Upper lobe of left lung (tissue), 6 donors: Measurements from ENCODE around the gene RANGRF. TPM values are rescaled to one million over a fixed set of nuclear protein-coding genes. Genes with fewer than 3 reads are reported as not detected.

Source experiments
- ATAC-seq, 2 donors: fragments of 200-7000 bp; cut with Tn5 transposase; one replicate each; pipeline ENCODE4 v1.9.1; 2022; ENCODE audit warnings: mild to moderate bottlenecking in 2 of 2, moderate library complexity in 2 of 2; ENCODE audit not compliant: low FRiP score in 2 of 2
- DNase-seq, 2 donors: peaks; one replicate each; pipeline ENCODE4 v3.0.0-alpha.2; 2019 to 2020
- H3K27ac ChIP-seq, 4 donors: fragments of 200-600 bp; sonication (generic); one replicate each; pipeline ENCODE4 v1.5.1; 2016 to 2019
- H3K27me3 ChIP-seq, 4 donors: fragments of 200-600 bp; sonication (generic); one replicate each; pipeline ENCODE4 v1.5.1; 2017 to 2019
- H3K36me3 ChIP-seq, 4 donors: fragments of 200-600 bp; sonication (generic); one replicate each; pipeline ENCODE4 v1.5.1; 2016 to 2019
- H3K4me1 ChIP-seq, 4 donors: fragments of 200-600 bp; sonication (generic); one replicate each; pipeline ENCODE4 v1.5.1; 2018 to 2019
- H3K4me3 ChIP-seq, 4 donors: fragments of 200-600 bp; sonication (generic); one replicate each; pipeline ENCODE4 v1.5.1; 2017 to 2019; ENCODE audit warnings: mild to moderate bottlenecking in 2 of 4, moderate library complexity in 1 of 4
- H3K9me3 ChIP-seq, 4 donors: fragments of 200-600 bp; sonication (generic); one replicate each; pipeline ENCODE4 v1.5.1; 2018 to 2019
- EP300 ChIP-seq, 4 donors: sonication (generic); formaldehyde crosslinking; IDR thresholded peaks; one replicate each; pipeline ENCODE4 v1.5.1; 2017; ENCODE audit warnings: antibody characterized with exemption in 4 of 4, control low read depth in 2 of 4
- POLR2A ChIP-seq, 4 donors: fragments of 450-650 bp; IDR thresholded peaks; one replicate each; pipeline ENCODE4 v1.5.1; 2016 to 2017; ENCODE audit warnings: antibody characterized with exemption in 4 of 4, mild to moderate bottlenecking in 2 of 4
- POLR2AphosphoS5 ChIP-seq, 2 donors: sonication (generic); formaldehyde crosslinking; IDR thresholded peaks; one replicate each; pipeline ENCODE4 v1.5.1; 2017; ENCODE audit warnings: antibody characterized with exemption in 2 of 2
- WGBS, 2 donors: methylation state at CpG; one replicate each; pipeline ENCODE4 v1.1.5; 2017 to 2018; 5-methylcytosine and 5-hydroxymethylcytosine counted together
- small RNA-seq, 4 donors: library from RNA; depleted of rRNA; stranded (forward); fragments of <200 nt; gene quantifications; one replicate each; pipeline ENCODE3, GENCODE V24; 2016
- total RNA-seq, 6 donors: library from RNA; depleted of rRNA in 4 of 6; stranded (reverse); fragments of >200 nt in 4 of 6; gene quantifications; one replicate each; pipeline versions ENCODE4 v1.1.0 to v1.2.1, GENCODE V29; 2016 to 2021
- TF ChIP-seq, protein P1 (sequence below), 6 experiments: fragments of 450-650 bp in 4 of 6; fragments of 200-600 bp in 2 of 6; sonication (generic) in 2 of 6; IDR thresholded peaks; one replicate each; pipeline ENCODE4 v1.5.1; 2016 to 2019; ENCODE audit warnings: antibody characterized with exemption in 6 of 6
- donor health status: DM: no; HTN: no; CAD: no; lungs with moderate emphysema.
- donor health status: DM: no; HTN: yes; CAD: no; lungs with severe emphysema.

RANGRF gene
- total RNA-seq, 6 donors from 2014 or later, result 19.9 to 32.4 (median 26.6) TPM

DNA sequence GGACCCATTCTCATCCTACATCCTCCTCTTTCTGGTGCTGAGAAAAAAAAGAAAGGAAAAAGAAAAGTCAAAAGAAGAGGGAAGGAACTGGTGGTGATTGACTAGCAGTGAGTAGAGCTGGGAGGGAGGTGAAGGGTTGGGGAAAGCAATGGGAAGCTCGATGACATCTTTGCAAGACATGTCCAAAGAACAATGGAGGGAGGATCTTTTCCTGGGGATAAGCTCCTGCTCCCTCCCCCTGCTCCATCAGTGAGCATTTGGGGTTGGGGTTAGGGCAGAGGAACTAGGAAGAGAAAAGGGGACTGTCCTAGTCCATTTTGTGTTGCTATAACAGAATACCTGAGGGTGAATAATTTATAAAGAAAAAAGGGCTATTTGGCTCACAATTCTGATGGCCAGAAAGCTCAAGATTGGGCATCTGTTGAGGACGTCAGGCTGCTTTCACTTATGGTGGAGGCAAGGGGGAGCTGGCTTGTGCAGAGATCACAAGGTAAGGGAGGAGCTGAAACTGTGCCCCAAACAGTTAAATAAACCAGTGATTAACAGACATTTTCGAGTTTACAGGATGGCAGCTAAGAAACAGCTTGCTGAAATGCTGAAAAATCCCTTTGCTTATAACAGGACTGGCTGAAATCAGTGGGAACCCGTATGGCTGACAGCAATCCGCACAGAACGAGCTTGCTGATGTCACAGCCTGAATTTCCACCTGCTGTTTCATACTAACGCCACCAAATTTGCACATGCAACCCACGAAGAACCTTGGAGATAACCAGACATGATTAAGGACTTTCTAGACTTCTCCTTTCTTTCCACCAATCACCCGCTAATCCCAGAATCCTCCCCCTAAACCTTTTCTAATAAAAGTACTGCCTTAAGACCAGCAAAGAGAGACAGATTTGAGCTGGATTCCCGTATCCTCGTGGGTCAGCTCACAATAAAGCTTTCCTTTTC lies 49.6 kb downstream of the RANGRF start:
- Histone ChIP-seq H3K9me3 (no peaks in the 10 kb centered on the region), H3K27me3 (no peaks in the 10 kb centered on the region), H3K36me3 (no peaks in the 10 kb centered on the region), H3K27ac (no peak overlapping the region), H3K4me3 (no peak overlapping the region), H3K4me1 (peaks cover 0 to 13% (median 4%) of the 10 kb centered on the region in 4 donors)
- TF ChIP-seq POLR2AphosphoS5 (IDR thresholded peaks at IDR 0.05), result no peak
- TF ChIP-seq, protein P1, sequence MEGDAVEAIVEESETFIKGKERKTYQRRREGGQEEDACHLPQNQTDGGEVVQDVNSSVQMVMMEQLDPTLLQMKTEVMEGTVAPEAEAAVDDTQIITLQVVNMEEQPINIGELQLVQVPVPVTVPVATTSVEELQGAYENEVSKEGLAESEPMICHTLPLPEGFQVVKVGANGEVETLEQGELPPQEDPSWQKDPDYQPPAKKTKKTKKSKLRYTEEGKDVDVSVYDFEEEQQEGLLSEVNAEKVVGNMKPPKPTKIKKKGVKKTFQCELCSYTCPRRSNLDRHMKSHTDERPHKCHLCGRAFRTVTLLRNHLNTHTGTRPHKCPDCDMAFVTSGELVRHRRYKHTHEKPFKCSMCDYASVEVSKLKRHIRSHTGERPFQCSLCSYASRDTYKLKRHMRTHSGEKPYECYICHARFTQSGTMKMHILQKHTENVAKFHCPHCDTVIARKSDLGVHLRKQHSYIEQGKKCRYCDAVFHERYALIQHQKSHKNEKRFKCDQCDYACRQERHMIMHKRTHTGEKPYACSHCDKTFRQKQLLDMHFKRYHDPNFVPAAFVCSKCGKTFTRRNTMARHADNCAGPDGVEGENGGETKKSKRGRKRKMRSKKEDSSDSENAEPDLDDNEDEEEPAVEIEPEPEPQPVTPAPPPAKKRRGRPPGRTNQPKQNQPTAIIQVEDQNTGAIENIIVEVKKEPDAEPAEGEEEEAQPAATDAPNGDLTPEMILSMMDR (IDR thresholded peaks at IDR 0.05), result no peak
- TF ChIP-seq EP300 (IDR thresholded peaks at IDR 0.05), result no peak
- TF ChIP-seq POLR2A (IDR thresholded peaks at IDR 0.05), result no peak
- 26 to 36% methylated on average over 11 of the region's 11 CpGs for WGBS, 2 donors
- DNase-seq (no peak), ATAC-seq (no peak)

DNA sequence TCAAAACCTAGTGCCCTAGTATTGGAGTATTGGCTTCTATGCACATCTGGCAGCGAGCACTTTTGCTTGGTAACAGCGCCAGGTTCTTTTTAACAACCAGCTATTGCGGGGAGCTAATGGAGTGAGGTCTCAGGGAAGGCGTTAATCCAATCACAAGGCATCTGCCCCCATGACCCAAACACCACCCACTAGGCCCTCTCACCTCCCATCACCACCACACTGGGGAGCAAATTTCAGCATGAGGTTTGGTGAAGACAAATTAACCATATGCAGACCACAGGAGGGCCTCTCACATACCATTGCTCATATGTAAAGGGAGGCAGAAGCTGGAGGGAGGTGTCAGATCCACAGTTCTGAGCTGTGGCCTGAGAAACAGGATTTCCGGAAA lies 50.3 kb downstream of the RANGRF start:
- Histone ChIP-seq H3K4me3 (no peak overlapping the region), H3K27me3 (no peaks in the 10 kb centered on the region), H3K9me3 (no peaks in the 10 kb centered on the region), H3K27ac (no peak overlapping the region), H3K36me3 (no peaks in the 10 kb centered on the region), H3K4me1 (peaks cover 0 to 13% (median 4%) of the 10 kb centered on the region in 4 donors)
- no peak for TF ChIP-seq POLR2AphosphoS5 (IDR thresholded peaks at IDR 0.05)
- no peak for TF ChIP-seq POLR2A (IDR thresholded peaks at IDR 0.05)
- TF ChIP-seq, protein P1 (IDR thresholded peaks at IDR 0.05), result no peak
- no peak for TF ChIP-seq EP300 (IDR thresholded peaks at IDR 0.05)
- WGBS, 2 donors, result 85 to 89% methylated on average over 5 of the region's 5 CpGs
- ATAC-seq (no peak), DNase-seq (no peak)

DNA sequence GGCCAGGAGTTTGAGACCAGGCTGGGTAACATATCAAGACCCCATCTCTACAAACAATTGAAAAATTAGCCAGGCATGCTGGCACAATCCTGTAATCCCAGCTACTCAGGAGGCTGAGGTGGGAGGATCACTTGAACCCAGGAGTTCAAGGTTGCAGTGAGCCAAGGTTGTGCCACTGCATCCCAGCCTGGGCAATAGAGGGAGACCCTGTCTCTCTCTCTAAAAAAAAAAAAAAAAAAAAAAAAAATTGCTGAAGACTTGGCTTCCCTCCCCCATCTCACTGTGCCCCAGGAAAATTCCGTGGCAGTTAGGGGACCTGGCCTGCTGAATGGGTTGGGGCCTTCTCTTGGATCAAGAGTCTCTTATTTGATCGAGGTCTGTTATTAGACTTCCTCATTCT lies 51.1 kb downstream of the RANGRF start, which contains the start of gene ODF4:
Gene ODF4, plus strand, starts transcription at position 301 of the 400 bp plus-strand sequence. CDS start 212 bp downstream, outside the sequence.
- TF ChIP-seq POLR2A (IDR thresholded peaks at IDR 0.05), result no peak
- TF ChIP-seq, protein P1 (IDR thresholded peaks at IDR 0.05), result no peak
- TF ChIP-seq POLR2AphosphoS5 (IDR thresholded peaks at IDR 0.05), result no peak
- no peak for TF ChIP-seq EP300 (IDR thresholded peaks at IDR 0.05)
- WGBS, 2 donors, result 61 to 67% methylated on average over 2 of the region's 2 CpGs
- no peaks in the 10 kb centered on the region for H3K9me3 ChIP-seq
- peaks cover 0 to 13% (median 4%) of the 10 kb centered on the region in 4 donors for H3K4me1 ChIP-seq
- no peaks in the 10 kb centered on the region for H3K36me3 ChIP-seq
- H3K27me3 ChIP-seq, result no peaks in the 10 kb centered on the region
- ATAC-seq (no peak), DNase-seq (no peak)
- no peak within 1 kb of the TSS for H3K27ac ChIP-seq
- H3K4me3 ChIP-seq, result no peak within 1 kb of the TSS

Small RNA genes lying within 50 kb of the gene (small RNA-seq; reads per million reads assigned to genes)
- gene RF00265, result 0 reads per million in 4 donors

Other genes starting within 250 kb of the RANGRF start
- gene ALOX15B, start 249.6 kb upstream of the RANGRF start, total RNA-seq, result 100 to 1,000 TPM in 3 of 6 donors, 10 to 100 TPM in 3; 46.2 to 177 (median 105) TPM
- gene ALOX12B, start 201.0 kb upstream of the RANGRF start, total RNA-seq, result not detected
- not detected for gene ALOXE3, start 170.2 kb upstream of the RANGRF start, total RNA-seq
- gene HES7, start 164.6 kb upstream of the RANGRF start, total RNA-seq, result 1 to 10 TPM in 1 of 6 donors, not detected in 5; 4.9 TPM
- 100 to 1,000 TPM; 112 to 358 (median 288) TPM for gene PER1, start 136.3 kb upstream of the RANGRF start, total RNA-seq
- gene VAMP2, start 125.7 kb upstream of the RANGRF start, total RNA-seq, result 10 to 100 TPM; 27.2 to 75.8 (median 49.8) TPM
- 10 to 100 TPM; 11.5 to 32.5 (median 17.3) TPM for gene TMEM107, start 112.3 kb upstream of the RANGRF start, total RNA-seq
- 10 to 100 TPM in 4 of 6 donors, 1 to 10 TPM in 2; 7.3 to 12.5 (median 11.1) TPM for gene BORCS6, start 98.5 kb upstream of the RANGRF start, total RNA-seq
- 1 to 10 TPM in 5 of 6 donors, not detected in 1; 1.8 to 8.1 (median 5.3) TPM for gene AURKB, start 78.1 kb upstream of the RANGRF start, total RNA-seq
- gene CTC1, start 40.6 kb upstream of the RANGRF start, total RNA-seq, result 100 to 1,000 TPM in 1 of 6 donors, 10 to 100 TPM in 5; 19.6 to 123 (median 42.4) TPM
- 10 to 100 TPM; 11.9 to 60.8 (median 29.5) TPM for gene PFAS, start 39.4 kb upstream of the RANGRF start, total RNA-seq
- gene SLC25A35, start 6.7 kb downstream of the RANGRF start, total RNA-seq, result 10 to 100 TPM in 3 of 6 donors, 1 to 10 TPM in 3; 3.9 to 18.9 (median 9.5) TPM
- gene ARHGEF15, start 21.6 kb downstream of the RANGRF start, total RNA-seq, result 100 to 1,000 TPM in 2 of 6 donors, 10 to 100 TPM in 4; 12.5 to 127 (median 30.4) TPM
- not detected for gene ODF4, start 51.2 kb downstream of the RANGRF start, total RNA-seq
- gene RPL26, start 94.5 kb downstream of the RANGRF start, total RNA-seq, result 1,000 to 10,000 TPM in 3 of 6 donors, 100 to 1,000 TPM in 3; 736 to 1,938 (median 1,066) TPM
- not detected for gene RNF222, start 109.2 kb downstream of the RANGRF start, total RNA-seq
- gene NDEL1, start 147.2 kb downstream of the RANGRF start, total RNA-seq, result 100 to 1,000 TPM in 2 of 6 donors, 10 to 100 TPM in 4; 62.3 to 138 (median 85.4) TPM